ENCODE results near the gene ARMC9. TPM values are rescaled to one million over a fixed set of nuclear protein-coding genes. Genes with fewer than 3 reads are reported as not detected.

ARMC9 gene
- total RNA-seq, 1 experiment from 2014 or later: 16.4 TPM

- no peak for TF ChIP-seq ZBTB33 (IDR thresholded peaks at IDR 0.05; ENCODE audit: extremely low read depth, insufficient replicate concordance, low read length)
- no peak for TF ChIP-seq JUND (IDR thresholded peaks at IDR 0.05)
These were observed 223.6 kb downstream of the ARMC9 start (continued) for GRCh38 chr2:231422056-231422455.

- no peaks in the 10 kb centered on the region for H3K36me3 ChIP-seq (ENCODE audit: control insufficient read depth in 1 of 2, insufficient read depth in 2 of 2, low read length in 2 of 2)
- no peaks in the 10 kb centered on the region for H3K9me3 ChIP-seq (ENCODE audit: control insufficient read depth in 1 of 2, insufficient read depth in 1 of 2, low read depth in 1 of 2, low read length in 2 of 2)
- no peaks in the 10 kb centered on the region for H3K27me3 ChIP-seq (ENCODE audit: insufficient read depth, low read length)
- TF ChIP-seq POLR2A (IDR thresholded peaks at IDR 0.05; ENCODE audit: borderline replicate concordance, extremely low read depth, insufficient read depth, insufficient read length) (no peak), TCF7L2 (IDR thresholded peaks at IDR 0.05; ENCODE audit: borderline replicate concordance, extremely low read depth, insufficient read depth, insufficient read length) (no peak), SRF (IDR thresholded peaks at IDR 0.05; ENCODE audit: low read depth) (no peak), REST (IDR thresholded peaks at IDR 0.05; ENCODE audit: low read depth) (no peak), EZH2 (IDR thresholded peaks at IDR 0.05) (no peak)
- CTCF ChIA-PET: no interaction called here
- ATAC-seq: no peak
- no peaks in the 10 kb centered on the region for H3K9me2 ChIP-seq (ENCODE audit: insufficient read depth)
- BruUV-seq (replicated peaks): no TSS peak
- H2AFZ ChIP-seq (ENCODE audit: low read depth, low read length, poor library complexity, severe bottlenecking): no peak overlapping the region
- no peak overlapping the region for H3K4me3 ChIP-seq (replicated peaks in 1 of 2; ENCODE audit: low read depth in 1 of 2, low read length in 2 of 2)
- H3K4me2 ChIP-seq (ENCODE audit: low read length): no peak overlapping the region
- H3K79me2 ChIP-seq (ENCODE audit: insufficient read depth, low read length): no peaks in the 10 kb centered on the region
- DNase-seq (ENCODE audit: low read depth, low spot score): no peak
- no peak overlapping the region for H3K27ac ChIP-seq (ENCODE audit: low read depth, low read length)
- RAD21 ChIA-PET (ENCODE audit: low non-redundant PET in 1 of 2, low total read pairs in 2 of 2, uncharacterized antibody in 2 of 2, unreplicated experiment in 2 of 2): no interaction called here
- H4K20me1 ChIP-seq (ENCODE audit: insufficient read depth): no peaks in the 10 kb centered on the region
- POLR2A ChIA-PET: no interaction called here
- H3K9ac ChIP-seq (ENCODE audit: low read length): no peak overlapping the region
- H3K4me1 ChIP-seq (ENCODE audit: control insufficient read depth in 1 of 2, insufficient read depth in 2 of 2, low read length in 2 of 2): peaks cover 0 to 5% of the 10 kb centered on the region in 2 experiments; a peak in 1 of 4 replicates
- intact Hi-C loops (cut with micrococcal nuclease): no loop called here
These were observed 224.7 kb downstream of the ARMC9 start for GRCh38 chr2:231423176-231423575.

Small RNAs within 50 kb of the gene (microRNA-seq; reads per million reads assigned to microRNA genes)
- gene MIR4777 (ENCODE audit: borderline number of aligned reads): not detected

Other genes with a start within 250 kb of the ARMC9 start
- not detected for gene SPATA3, start 202.5 kb upstream of the ARMC9 start, total RNA-seq (2021; ENCODE audit: unreplicated experiment)
- 3.7 TPM for gene C2orf72, start 161.1 kb upstream of the ARMC9 start, total RNA-seq (2021; ENCODE audit: unreplicated experiment)
- 133 TPM for gene PSMD1, start 141.8 kb upstream of the ARMC9 start, total RNA-seq (2021; ENCODE audit: unreplicated experiment)
- not detected for gene HTR2B, start 73.6 kb upstream of the ARMC9 start, total RNA-seq (2021; ENCODE audit: unreplicated experiment)
- gene B3GNT7, start 197.1 kb downstream of the ARMC9 start, total RNA-seq (2021; ENCODE audit: unreplicated experiment): 6.1 TPM